ENCODE data around the gene KCNE5. TPM values are rescaled to one million over a fixed set of nuclear protein-coding genes. Genes with fewer than 3 reads are reported as not detected.
"Not testable (repeated sequence)": the region's sequence is repeated elsewhere in the genome, so short reads cannot be mapped to it uniquely, and the experiment has no call there.

The KCNE5 gene
- 0.44 TPM for total RNA-seq
- polyA plus RNA-seq (ENCODE audit: insufficient read depth, low read depth, low replicate concordance) = not detected
- long read RNA-seq, donor 1, transcript KCNE5-201 (1 exons, 1,473 nt) = major isoform, 6 of 6 reads
- long read RNA-seq, donor 1, partial matches to known transcripts = 0 of 6 reads
- long read RNA-seq, donor 1, other reads (novel, unspliced or antisense) = 0 of 6 reads
- long read RNA-seq, donor 2, partial matches to known transcripts = 0 of 1 reads
- long read RNA-seq, donor 2, other reads (novel, unspliced or antisense) = 0 of 1 reads
- long read RNA-seq, donor 3, partial matches to known transcripts = 0 of 3 reads
- long read RNA-seq, donor 3, other reads (novel, unspliced or antisense) = 0 of 3 reads
- long read RNA-seq, donor 4, partial matches to known transcripts = 0 of 1 reads
- long read RNA-seq, donor 4, other reads (novel, unspliced or antisense) = 0 of 1 reads
- long read RNA-seq, donor 5, partial matches to known transcripts = 0 of 1 reads
- long read RNA-seq, donor 5, other reads (novel, unspliced or antisense) = 0 of 1 reads
- long read RNA-seq, donor 6, partial matches to known transcripts = 0 of 4 reads
- long read RNA-seq, donor 6, other reads (novel, unspliced or antisense) = 0 of 4 reads
- long read RNA-seq, donor 7 = 0 reads
- long read RNA-seq, donor 8, transcript KCNE5-201 (1 exons, 1,473 nt) = major isoform, 10 of 10 reads
- long read RNA-seq, donor 8, partial matches to known transcripts = 0 of 10 reads
- long read RNA-seq, donor 8, other reads (novel, unspliced or antisense) = 0 of 10 reads
- long read RNA-seq, donor 9 = 0 reads
- long read RNA-seq, donor 10, partial matches to known transcripts = 0 of 3 reads
- long read RNA-seq, donor 10, other reads (novel, unspliced or antisense) = 0 of 3 reads

GRCh38 chrX:109624641-109625616, at the start of gene KCNE5:
Gene KCNE5 (minus strand): TSS chrX:109625172. CDS start chrX:109625020, 152 bp downstream.
- no peak for TF ChIP-seq CTCF (IDR thresholded peaks at IDR 0.05; ENCODE audit: borderline replicate concordance, extremely low read depth, insufficient read depth)
- Histone ChIP-seq H3K9ac (ENCODE audit: low read length in 3 of 3) (no peak within 1 kb of the TSS), H3K27me3 (ENCODE audit: control insufficient read depth, insufficient read depth, low read length) (no peaks in the 10 kb centered on the region), H3K9me3 (ENCODE audit: control insufficient read depth in 2 of 3, insufficient read depth in 1 of 3, low read length in 3 of 3) (no peaks in the 10 kb centered on the region), H3K36me3 (ENCODE audit: control insufficient read depth in 2 of 3, insufficient read depth in 3 of 3, low read length in 3 of 3) (no peaks in the 10 kb centered on the region), H3K4me1 (ENCODE audit: control insufficient read depth in 2 of 3, insufficient read depth in 2 of 3, low read depth in 1 of 3, low read length in 3 of 3) (no peaks in the 10 kb centered on the region), H3K27ac (ENCODE audit: low read depth in 2 of 2, low read length in 2 of 2) (no peak within 1 kb of the TSS), H3K4me3 (ENCODE audit: low read length in 3 of 3) (no peak within 1 kb of the TSS)
- FAIRE-seq = no peak
- peak; percentile 66 to 84 (median 75) for DNase-seq
- intact Hi-C loops (cut with DNase I) = no loop called here

- Histone ChIP-seq H3K9ac (ENCODE audit: low read length in 3 of 3) (no peak overlapping the region), H3K36me3 (ENCODE audit: control insufficient read depth in 2 of 3, insufficient read depth in 3 of 3, low read length in 3 of 3) (no peaks in the 10 kb centered on the region), H3K27me3 (ENCODE audit: control insufficient read depth, insufficient read depth, low read length) (peaks cover 2% of the 10 kb centered on the region), H3K4me1 (ENCODE audit: control insufficient read depth in 2 of 3, insufficient read depth in 2 of 3, low read depth in 1 of 3, low read length in 3 of 3) (no peaks in the 10 kb centered on the region), H3K9me3 (ENCODE audit: control insufficient read depth in 2 of 3, insufficient read depth in 1 of 3, low read length in 3 of 3) (no peaks in the 10 kb centered on the region), H3K27ac (ENCODE audit: low read depth in 2 of 2, low read length in 2 of 2) (no peak overlapping the region), H3K4me3 (ENCODE audit: low read length in 3 of 3) (no peak overlapping the region)
- no peak for DNase-seq
- intact Hi-C loops (cut with DNase I) = no loop called here
- no peak for TF ChIP-seq CTCF (IDR thresholded peaks at IDR 0.05; ENCODE audit: borderline replicate concordance, extremely low read depth, insufficient read depth)
- FAIRE-seq = no peak
These were observed 47.3 kb upstream of the KCNE5 start for GRCh38 chrX:109672239-109672638.

GRCh38 chrX:109671170-109671569, 46.2 kb upstream of the KCNE5 start:
- FAIRE-seq; H3K4me1 ChIP-seq (ENCODE audit: control insufficient read depth in 2 of 3, insufficient read depth in 2 of 3, low read depth in 1 of 3, low read length in 3 of 3); H3K36me3 ChIP-seq (ENCODE audit: control insufficient read depth in 2 of 3, insufficient read depth in 3 of 3, low read length in 3 of 3); H3K9me3 ChIP-seq (ENCODE audit: control insufficient read depth in 2 of 3, insufficient read depth in 1 of 3, low read length in 3 of 3); H3K4me3 ChIP-seq (ENCODE audit: low read length in 3 of 3); H3K9ac ChIP-seq (ENCODE audit: low read length in 3 of 3); H3K27me3 ChIP-seq (ENCODE audit: control insufficient read depth, insufficient read depth, low read length); intact Hi-C loops (cut with DNase I); H3K27ac ChIP-seq (ENCODE audit: low read depth in 2 of 2, low read length in 2 of 2): not testable (repeated sequence)
- DNase-seq = peak in 1 of 5 donors; percentile 53
